NCI-H1436 treated with DMSO at 0.1 percent for 48 hours (cell line): ENCODE measurements around the gene JADE3.
A peak's percentile ranks its signal among the peaks of the same experiment; 100 is the strongest.

Experiments
- DNase-seq: peaks from one replicate; lab custom pipeline; 2025; lab: John Stamatoyannopoulos, UW

JADE3 gene

GRCh38 chrX:46912098-46912602 is at the start of gene JADE3:
JADE3 (plus strand) TSS chrX:46912421; CDS start chrX:46984895, 72,474 bp downstream.
- peak; percentile 3 for DNase-seq

GRCh38 chrX:46863072-46863471 is 49.1 kb upstream of the JADE3 start:
- DNase-seq = no peak

GRCh38 chrX:46864606-46865005 is 47.6 kb upstream of the JADE3 start:
- no peak for DNase-seq

- no peak for DNase-seq
These were observed 46.9 kb upstream of the JADE3 start for GRCh38 chrX:46865281-46865680.

- no peak for DNase-seq
These were observed 45.5 kb upstream of the JADE3 start for GRCh38 chrX:46866726-46867125.

GRCh38 chrX:46873746-46874145 is 38.5 kb upstream of the JADE3 start:
- DNase-seq = no peak

- DNase-seq = no peak
These were observed 35.3 kb upstream of the JADE3 start for GRCh38 chrX:46876901-46877300.

- no peak for DNase-seq
These were observed 30.0 kb upstream of the JADE3 start for GRCh38 chrX:46882266-46882665.

GRCh38 chrX:46884799-46885198 is 27.4 kb upstream of the JADE3 start:
- DNase-seq = no peak

GRCh38 chrX:46898207-46898606 is 14.0 kb upstream of the JADE3 start:
- no peak for DNase-seq

- peak; percentile 45 for DNase-seq
These were observed 8.6 kb upstream of the JADE3 start for GRCh38 chrX:46903458-46904242.

GRCh38 chrX:46904626-46905025 is 7.6 kb upstream of the JADE3 start:
- no peak for DNase-seq

GRCh38 chrX:46910415-46910814 is 1.8 kb upstream of the JADE3 start:
- DNase-seq = no peak

- no peak for DNase-seq
These were observed 626 bp downstream of the JADE3 start for GRCh38 chrX:46912603-46913491.

GRCh38 chrX:46913667-46914066 is 1.4 kb downstream of the JADE3 start:
- no peak for DNase-seq

- no peak for DNase-seq
These were observed 4.1 kb downstream of the JADE3 start for GRCh38 chrX:46916273-46916672.

GRCh38 chrX:46917622-46918021 is 5.4 kb downstream of the JADE3 start:
- DNase-seq = no peak

- DNase-seq = no peak
These were observed 6.2 kb downstream of the JADE3 start for GRCh38 chrX:46918434-46918833.

- DNase-seq = no peak
These were observed 8.0 kb downstream of the JADE3 start for GRCh38 chrX:46920235-46920634.

- DNase-seq = no peak
These were observed 10.4 kb downstream of the JADE3 start for GRCh38 chrX:46922611-46923010.

- DNase-seq = no peak
These were observed 15.5 kb downstream of the JADE3 start for GRCh38 chrX:46927718-46928117.

- no peak for DNase-seq
These were observed 17.4 kb downstream of the JADE3 start for GRCh38 chrX:46929439-46930261.
